WI38 (cell line): ENCODE results near the gene SBSN.

Experiments used
- H3K4me3 ChIP-seq: 2 replicates; pipeline ENCODE4 v1.5.1; 2011; ENCODE audit warnings: low read depth, mild to moderate bottlenecking, control low read depth, low read length
- CTCF ChIP-seq: IDR thresholded peaks from 2 replicates; pipeline ENCODE4 v1.5.1; 2012; ENCODE audit warnings: low read depth, mild to moderate bottlenecking, control low read depth, low read length

The SBSN gene

GRCh38 chr19:35553385-35554000 lies 25.4 kb upstream of the SBSN start:
- H3K4me3 ChIP-seq = no peak overlapping the region
- TF ChIP-seq CTCF = no peak

- no peak overlapping the region for H3K4me3 ChIP-seq
- TF ChIP-seq CTCF = no peak
These were observed 24.6 kb upstream of the SBSN start for GRCh38 chr19:35552534-35553384.

GRCh38 chr19:35551091-35551810 lies 23.1 kb upstream of the SBSN start:
- no peak for TF ChIP-seq CTCF
- H3K4me3 ChIP-seq = no peak overlapping the region

GRCh38 chr19:35549879-35550523 lies 21.9 kb upstream of the SBSN start:
- H3K4me3 ChIP-seq = no peak overlapping the region
- TF ChIP-seq CTCF = no peak

- peak; percentile 63 for TF ChIP-seq CTCF
- H3K4me3 ChIP-seq = no peak overlapping the region
These were observed 21.2 kb upstream of the SBSN start for GRCh38 chr19:35549174-35549788.

GRCh38 chr19:35546532-35546931 lies 18.4 kb upstream of the SBSN start:
- no peak for TF ChIP-seq CTCF
- peak overlapping the region; percentile 87 for H3K4me3 ChIP-seq
